Activated CD4-positive, alpha-beta T cell treated with anti-CD3 and anti-CD28 coated beads for 1 hour (primary cell): ENCODE measurements around the gene TMEM80.
"Not testable (repeated sequence)": the region's sequence is repeated elsewhere in the genome, so short reads cannot be mapped to it uniquely, and the experiment has no call there.

Experiments
- DNase-seq: peaks from one replicate; pipeline ENCODE4 v3.0.0-alpha.2; 2020

Gene TMEM80

DNA sequence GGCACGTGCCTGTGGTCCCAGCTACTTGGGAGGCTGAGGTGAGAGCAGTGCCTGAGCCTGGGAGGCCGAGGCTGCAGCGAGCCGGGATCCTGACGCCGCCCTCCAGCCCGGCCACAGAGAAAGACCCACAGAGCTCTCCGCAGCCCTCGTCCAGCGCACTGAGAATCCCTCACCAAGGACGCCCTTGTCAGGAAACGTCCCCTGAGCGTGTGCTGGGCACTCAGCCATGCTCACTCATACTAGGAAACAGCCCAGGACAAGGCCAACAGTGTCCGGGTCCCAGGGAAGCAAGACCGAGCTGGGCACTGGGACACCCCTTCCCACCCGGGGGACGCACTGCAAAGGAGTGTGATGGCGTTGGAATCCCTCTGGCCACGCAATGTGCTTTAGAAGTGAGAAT is 15.1 kb upstream of the TMEM80 start:
- DNase-seq = no peak

DNA sequence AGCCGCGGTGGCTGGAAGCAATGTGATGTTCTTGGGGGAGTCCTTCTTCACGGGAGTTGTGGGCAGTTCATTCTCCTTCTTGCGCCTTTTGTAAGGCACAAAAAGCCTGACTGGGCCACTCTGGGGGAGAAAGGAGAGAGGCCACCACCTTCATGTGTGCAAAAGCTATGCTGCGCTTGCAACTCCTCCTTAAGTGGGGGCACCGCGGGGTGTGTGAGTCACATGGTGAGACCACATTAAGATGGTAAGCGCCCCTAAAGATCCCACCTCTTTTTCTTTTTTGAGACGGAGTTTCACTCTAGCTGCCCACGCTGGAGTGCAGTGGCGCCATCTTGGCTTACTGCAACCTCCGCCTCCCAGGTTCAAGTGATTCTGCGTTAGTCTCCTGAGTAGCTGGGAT is 14.6 kb upstream of the TMEM80 start:
- DNase-seq = no peak

DNA sequence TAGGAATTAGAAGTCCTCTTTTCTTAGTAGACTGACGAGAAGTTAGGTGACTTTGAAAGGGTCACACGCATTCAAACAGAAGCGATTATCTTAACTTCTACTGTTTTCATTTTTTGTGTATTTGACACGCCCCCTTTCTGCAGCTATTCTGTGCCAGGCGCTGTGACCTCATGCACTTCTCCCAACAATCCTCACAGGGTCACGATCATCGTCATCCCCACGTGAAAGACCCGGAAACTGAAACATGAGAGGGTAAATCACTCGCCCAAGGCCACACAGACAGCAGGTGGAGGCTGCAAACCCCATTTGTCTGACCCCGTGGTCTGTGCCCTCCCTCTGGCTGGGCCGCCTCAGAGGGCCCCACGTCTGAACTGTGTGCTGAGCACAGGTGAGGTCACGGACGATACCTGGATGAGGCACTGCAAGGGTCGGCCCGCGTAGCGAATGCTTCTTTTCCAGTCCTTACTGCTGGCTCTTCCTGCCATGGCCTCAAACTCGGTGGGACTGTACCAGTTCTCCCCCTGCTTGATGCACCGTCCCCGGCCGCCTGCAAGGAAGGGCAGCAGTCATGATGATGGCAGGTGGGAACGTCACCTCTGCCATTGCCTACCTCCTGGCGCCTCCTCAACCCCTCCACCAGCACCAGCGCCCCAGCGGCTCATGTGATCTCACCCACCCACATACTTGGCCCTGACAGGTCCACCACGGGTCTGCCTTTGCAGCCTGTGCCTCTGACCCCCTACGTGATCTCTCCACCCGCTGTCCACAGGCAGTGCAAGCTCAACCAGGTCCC is 9.0 kb upstream of the TMEM80 start:
- no peak for DNase-seq

DNA sequence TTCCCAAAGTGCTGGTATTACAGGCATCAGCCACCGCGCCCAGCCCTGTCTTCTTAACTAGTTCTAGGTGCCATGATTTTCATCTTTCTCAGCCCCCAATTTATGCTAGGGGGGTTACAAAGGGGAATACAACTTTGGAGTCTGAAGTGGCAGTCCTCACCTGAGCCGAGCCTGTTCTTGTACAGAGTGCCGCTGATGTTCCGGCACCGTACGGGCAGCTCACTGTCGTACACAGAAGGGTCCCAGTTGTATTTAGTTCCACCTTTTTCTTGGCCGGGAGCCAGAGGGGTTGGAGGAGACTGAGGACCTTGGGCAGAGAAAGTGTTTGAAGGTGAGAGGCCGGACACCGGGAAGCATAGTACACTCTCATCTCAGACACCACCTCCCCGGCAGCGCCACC is 7.9 kb upstream of the TMEM80 start:
- DNase-seq = no peak

DNA sequence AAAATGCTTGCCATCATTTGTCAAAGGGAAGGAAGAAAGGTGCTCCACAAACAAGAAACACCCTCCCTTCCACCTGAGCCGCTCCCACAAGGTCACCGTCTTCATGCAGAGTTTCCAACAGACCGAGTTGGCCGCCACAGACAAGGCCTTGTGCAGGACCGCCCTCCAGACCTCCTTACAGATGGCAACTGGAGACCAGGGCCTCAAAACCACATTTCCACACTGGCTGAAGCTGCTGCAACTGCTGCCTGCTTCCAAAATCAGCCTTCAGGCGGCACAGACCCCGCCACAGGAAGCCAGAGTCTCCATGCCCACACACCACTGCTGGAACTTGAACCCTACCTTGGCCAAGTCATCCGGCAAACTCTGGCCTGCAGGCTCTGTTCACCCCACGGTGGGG is 6.9 kb upstream of the TMEM80 start:
- DNase-seq = no peak

DNA sequence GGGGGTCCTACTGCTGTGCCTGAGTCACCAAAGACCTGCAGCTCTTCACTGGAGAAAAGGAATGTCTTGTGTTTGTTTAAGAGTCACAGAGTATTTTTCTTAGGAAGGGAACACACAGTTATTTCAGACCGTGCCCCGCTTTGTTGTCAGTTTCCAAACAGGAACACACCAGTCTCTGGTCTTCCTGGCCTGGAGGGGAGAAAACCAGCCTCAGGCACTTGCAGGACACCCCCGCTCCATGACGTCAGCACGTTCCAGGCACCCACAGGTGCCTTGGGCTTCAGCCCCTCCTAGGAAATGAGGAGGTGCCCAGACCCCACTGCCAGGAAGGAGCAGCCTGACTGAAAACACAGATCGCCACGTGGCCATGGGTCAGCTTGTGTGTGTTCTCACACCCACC is 6.0 kb upstream of the TMEM80 start:
- DNase-seq = no peak

DNA sequence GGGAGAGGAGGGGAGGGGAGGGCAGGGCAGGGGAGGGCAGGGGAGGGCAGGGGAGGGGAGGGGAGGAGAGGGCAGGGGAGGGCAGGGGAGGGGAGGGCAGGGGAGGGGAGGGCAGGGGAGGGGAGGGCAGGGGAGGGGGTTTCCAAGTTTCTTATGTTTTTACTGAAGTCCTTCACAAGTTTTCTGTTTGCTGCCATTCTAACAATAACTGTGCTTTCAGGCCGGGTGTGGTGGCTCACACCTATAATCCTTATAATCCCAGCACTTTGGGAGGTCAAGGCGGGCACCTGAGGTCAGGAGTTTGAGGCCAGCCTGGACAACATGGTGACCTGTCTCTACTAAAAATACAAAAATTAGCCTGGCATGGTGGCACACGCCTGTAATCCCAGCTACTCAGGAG is 5.4 kb upstream of the TMEM80 start:
- not testable (repeated sequence) for DNase-seq

DNA sequence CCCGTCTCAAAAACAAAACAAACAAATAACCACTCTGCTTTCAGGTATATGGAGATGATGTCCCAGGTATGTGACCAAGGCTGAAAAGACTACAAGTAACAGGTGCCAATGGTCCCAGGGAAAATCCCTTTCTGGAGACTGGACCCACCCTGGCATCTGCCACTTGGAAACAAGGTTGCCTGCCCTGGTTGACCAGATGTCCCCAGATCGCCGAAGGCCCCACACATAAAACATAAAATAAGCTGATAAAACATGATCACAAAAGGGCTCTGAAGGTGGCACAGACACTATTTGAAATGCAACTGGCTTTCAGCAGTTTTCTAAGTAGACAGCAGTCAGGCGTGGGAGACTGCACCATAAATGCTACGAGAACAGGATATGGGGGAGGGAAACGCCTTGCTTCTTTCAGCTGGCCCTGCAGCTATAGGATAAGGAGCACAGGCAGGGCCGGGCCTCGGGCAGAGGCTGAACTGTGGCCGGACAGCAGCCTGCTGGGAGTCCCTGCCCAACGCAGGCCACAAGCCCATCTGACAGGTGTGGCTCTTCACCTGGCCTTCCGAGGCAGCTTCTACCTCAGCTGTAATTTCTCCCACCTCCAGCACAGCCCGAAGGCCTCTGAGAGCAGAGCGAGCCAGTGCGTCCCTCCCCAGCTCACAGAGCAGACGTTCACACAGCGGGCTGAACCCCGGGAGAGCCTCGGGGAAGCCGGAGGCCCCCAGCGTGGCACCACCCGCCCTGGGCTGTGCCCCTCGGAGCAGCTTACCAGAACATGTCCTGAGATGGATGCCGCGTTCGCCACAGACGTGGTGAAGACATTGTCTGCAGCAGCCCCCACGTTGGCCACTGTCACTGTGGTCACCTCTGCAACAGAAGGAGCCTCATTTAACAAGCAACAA is 4.6 kb upstream of the TMEM80 start:
- no peak for DNase-seq

DNA sequence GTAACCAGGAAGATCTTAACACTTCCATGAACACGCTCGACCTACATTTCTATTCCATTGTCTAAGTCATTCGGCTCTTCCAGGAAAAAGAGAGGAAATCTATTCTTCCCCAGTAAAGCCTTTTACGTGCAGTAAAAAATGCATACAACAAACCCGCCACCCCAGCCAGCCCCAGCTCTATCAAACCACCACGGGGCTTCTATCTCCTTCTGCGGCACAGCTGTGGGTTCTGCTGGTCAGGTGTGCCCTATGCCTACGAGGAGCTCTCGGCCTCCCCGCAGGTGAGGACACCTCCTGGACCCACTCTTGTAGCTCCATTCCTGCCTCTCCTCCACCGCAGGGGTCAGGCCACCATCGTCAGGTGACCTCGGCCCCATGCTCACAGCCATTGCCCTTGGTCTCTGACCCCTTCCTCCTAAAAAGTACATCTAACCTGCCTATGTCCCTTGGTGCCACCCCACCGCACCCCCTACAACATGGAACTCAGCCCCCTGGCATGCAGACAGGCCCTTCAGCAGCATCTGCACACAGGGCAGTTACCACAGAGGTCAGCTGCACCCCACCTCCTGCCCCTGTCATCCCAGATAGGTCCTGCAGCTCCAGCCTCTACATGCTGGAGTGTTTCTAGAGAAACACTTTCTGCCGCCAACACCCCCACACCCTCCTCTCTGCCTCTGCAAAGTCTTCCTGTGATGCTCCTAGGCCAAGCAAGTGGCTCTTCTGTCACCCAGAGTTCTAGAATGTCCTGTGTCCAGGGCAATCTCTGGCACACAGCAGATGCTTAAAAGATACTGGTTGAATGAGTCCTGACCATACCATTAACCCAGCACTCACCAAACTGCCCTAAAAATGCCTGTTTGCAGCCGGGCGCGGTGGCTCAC is 3.7 kb upstream of the TMEM80 start:
- no peak for DNase-seq

DNA sequence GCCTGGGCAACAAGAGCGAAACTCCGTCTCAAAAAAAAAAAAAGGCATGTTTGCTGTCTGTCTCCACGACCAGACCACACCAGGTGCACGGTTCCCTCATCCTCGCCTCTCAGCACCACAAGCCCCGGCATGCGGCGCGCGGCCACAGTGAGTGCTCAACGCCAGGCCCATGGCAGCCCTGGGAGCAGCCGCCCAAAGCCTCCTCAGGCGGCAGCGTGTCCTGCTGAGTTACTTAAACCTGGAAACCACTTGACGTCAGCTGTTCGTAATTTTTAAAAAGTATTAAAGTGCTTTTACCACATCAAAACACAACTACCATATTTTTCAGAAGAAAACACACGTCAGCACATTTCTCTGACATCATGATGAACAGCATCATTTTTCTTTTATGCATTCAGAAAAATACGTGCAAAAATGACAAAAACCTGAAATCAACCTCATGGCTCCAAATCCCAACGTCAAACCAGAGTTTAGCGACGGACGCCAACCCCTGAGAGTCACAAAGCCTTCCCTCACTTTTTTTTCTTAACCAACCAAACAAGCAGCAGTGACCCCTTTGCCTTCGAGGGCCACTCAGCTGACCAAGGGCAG is 2.7 kb upstream of the TMEM80 start:
- no peak for DNase-seq

DNA sequence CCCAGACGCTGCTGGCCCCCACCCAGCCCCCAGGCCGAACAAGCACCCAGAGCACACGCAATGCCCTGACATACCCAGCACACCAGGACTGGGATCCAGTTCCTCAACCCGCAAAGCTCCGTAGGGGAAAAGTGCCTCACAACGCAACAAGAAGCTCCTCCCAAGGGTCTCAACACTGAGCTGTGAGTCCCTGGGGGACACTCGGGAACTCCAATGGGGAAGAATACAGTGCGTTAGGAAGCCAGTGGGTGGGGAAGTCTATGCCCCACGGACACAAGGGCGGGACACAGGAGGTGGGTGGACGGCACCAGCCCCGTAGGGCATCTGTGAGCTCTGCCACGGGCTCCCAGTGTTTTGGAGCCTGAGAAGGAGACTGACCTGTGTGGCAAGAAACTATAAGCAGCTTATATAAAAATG is 2.2 kb upstream of the TMEM80 start:
- DNase-seq = no peak

DNA sequence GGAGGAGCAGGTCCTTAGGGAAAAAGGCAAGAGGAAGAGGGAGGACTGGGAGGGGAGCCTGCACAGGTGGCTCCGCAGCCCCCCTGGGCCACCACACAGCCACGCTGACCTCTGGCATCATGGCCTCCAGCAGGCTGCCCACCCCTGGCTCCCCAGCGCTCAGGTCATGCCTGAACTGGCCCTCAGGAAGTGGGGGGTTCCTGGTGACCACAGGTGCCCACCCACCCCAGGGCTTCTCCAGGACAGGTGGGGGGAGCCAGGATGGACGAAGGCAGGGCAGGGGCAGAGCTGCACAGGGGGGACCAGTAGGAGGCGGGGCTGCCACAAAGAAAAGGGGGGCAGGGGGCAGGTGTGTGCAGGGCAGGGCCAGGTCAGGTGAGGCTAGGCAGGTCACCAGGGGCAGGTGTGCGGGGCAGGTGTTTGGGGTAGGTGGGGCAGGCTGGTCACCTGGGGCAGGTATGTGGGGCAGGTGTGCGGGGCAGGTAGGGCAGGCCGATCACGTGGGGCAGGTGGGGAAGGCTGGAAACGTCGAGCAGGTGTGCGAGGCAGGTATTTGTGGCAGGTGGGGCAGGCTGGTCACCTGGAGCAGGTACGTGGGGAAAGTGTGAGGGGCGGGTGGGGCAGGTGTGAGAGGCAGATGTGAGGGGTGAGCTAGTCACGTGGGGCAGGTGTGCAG is 1.6 kb upstream of the TMEM80 start:
- no peak for DNase-seq

DNA sequence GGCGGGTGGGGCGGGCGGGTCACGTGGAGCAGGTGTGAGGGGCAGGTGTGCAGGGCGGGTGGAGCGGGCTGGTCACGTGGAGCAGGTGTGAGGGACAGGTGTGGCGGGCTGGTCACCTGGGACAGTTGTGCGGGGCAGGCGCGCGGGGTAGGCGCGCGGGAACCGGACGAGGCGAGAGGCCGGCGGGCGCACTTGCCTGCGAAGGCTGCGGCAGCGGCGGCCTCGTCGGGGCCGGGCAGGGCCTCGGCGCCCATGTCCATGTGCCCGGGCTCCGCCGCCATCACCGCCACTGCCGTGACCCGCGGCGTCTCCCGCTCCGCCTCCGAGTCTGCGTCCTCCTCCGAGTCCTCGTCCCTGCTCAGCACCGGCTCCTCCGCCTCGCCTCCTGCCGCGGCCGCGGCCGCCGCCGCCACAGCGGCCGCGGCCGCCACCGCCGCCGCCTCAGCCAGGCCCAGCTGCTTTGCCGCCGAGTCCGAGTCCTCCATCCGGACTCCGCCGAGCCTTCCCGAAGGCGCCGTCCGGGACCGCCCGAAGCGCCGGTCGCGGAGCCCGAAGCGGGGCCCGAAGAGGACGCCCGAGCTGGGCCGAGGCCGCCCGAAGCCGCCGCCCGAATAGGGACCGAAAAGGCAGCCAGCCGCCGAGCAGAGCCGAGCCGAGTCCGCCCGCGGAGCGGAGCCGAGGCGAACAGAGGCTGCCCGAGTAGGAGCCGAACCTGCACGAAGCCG is 891 bp upstream of the TMEM80 start, which contains the start of gene DEAF1:
TSS of gene DEAF1 (minus strand) at position 660 of the 725 bp plus-strand sequence. CDS start at position 485, 175 bp downstream.
- peak; percentile 99 for DNase-seq

DNA sequence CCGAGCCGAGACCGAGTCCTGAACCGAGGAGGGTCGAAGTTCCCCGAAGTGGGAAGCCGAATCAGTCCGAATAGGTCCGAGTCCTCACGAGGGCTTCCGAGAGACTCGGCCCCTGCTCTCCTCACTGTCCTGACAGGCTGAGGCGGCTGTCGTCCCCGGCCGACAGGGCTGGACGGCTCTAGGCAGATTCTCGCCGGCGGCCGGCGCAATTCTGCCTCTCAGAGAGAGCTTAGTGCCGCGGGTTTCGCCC is 403 bp upstream of the TMEM80 start:
- no peak for DNase-seq

DNA sequence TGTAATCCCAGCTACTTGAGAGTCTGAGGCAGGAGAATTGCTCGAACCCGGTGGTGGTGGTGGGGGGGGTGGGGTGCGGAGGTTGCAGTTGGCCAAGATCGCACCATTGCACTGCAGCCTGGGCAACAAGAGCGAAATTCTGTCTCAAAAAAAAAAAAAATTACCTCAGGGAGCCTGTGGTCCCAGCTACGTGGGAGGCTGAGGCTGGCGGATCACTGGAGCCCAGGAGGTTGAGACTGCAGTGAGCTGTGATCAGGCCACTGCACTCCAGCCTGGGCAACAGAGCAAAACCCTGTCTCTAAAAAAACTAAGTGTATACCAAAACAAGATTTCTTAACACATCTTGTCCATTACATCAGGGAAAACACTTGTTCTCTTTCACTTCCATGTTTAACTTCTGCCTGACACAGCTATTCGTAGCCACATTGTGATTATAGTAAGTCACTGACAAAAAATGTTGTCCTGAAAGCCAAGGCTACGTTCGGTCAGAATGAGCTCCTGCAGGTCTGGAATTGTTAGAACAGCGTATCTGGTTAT is 1.4 kb downstream of the TMEM80 start:
- no peak for DNase-seq

DNA sequence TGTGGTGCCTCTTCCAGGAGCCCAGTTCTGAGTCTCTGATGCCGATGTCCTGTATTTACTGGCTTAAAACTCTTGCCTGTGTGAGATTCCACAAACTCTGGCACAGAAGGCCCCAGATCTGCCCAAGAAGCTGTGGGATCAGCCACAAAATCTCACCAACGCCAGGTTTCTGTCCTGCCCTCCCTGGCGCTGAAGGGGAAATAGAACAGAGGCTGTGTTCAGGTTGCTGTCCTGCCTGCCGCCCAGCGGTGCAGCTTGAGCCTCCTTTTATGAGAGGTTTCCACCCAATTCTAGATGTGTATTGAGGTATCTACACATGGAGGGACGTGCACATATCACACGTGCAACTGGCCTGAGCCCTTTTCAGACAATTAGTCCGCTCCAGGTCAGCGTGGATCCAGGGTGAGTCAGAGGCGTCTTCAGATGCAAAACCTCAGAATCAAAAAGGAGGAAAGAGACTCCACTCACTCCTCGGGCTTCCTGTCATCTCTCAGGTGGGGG is 2.2 kb downstream of the TMEM80 start:
- DNase-seq = no peak

DNA sequence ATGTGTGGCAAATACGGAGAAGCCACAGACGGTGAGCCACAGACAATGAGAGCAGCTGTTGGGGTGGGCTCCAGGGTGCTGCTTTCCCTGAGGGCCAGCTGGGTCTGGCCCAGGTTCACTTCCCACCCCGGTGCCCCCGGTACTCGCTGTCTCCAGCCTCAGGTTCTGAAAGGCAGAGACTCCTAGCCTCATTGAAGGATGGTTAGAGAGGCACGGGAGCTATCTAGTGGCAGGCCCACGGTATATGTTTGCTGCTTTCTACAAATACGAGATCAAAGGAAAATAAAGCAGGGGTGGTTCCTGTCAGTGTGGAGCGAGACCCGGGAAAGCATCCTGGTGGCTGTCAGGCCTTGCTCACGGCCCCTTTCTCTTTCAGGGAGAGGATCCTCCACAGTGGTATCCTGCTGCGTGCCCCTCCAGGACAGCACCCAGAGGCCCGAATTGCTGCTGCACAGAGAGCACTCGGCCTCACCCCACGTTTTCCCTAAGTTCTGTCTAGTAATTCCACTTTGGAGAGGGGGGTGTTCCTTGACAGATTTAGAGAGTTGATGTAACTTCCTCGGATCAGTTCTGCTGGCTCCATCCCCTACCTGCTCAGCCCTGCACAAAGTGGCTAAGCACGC is 3.0 kb downstream of the TMEM80 start:
- DNase-seq = no peak

DNA sequence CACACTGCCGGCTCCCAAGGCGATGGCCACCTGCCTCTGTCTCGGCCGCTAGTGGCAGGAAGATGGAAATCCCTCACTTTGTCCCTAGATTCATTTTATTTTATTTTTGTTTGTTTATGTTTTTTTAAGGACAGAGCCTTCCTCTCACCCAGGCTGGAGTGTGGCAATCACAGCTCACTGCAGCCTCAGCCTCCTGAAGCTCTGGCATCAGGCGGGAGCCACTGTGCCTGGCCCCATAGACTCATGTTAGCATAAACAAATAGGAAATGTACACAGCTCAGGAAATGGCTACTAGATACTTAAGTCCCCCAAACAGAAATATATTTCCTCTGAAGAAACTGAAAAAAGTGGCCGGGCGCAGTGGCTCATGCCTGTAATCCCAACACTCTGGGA is 3.5 kb downstream of the TMEM80 start:
- DNase-seq = no peak

DNA sequence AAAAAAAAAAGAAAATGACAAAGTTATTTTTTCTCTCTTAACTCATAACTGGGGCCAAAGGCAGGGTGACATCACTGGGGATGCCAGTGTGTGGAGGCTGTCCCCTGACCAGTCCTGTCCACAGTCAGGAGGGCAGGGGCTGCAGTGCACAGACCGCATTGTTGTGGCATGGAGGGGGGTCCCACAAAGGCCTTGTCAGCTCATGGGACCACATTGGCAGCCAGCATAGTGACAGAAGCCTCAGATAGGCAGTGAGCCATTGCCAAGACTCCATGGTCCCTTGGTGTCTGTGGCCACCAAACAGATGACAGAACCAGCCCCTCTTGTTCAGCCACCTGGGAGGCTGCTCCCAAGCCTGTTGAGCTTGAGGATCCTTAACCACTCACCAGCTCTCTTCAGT is 4.1 kb downstream of the TMEM80 start:
- DNase-seq = no peak

DNA sequence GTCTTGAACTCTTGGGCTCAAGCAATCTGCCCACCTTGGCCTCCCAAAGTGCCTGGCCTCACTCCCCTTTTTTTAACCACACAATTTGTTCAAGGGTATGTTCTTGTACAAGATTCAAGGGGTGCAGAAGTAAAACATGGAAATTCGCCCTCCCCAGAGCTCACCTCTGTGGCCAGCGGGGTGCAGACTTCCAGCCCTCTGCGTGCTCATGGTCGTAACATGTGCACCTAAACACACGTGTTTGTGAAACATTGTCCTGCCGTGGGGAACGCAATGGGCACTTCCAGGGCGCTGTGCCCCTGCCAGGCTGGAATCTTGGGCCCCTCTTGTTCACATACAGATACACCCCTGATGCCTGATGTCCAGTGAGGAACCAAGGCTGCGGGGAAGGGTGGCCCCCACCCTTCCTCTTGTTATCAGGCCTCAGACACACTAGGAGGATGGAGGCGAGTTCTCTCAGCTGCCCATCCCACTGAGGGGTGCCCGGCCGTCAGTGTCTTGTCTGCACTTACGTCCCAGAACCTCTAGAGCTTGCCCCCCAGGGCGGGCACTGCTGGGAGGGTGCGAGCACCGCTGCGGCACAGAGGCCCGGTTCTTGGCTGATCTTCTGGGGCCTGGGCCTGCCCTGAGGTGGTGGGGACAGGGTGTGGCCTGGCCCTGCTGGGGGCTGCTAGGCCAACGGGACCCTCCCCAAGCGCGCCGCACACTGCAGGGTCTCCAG is 6.3 kb downstream of the TMEM80 start:
- no peak for DNase-seq
